Mucosa of rectum (tissue), 2 donors: ENCODE results near the gene PCOLCE2.

ENCODE experiments used
- H3K27ac ChIP-seq, 2 donors: one replicate each; pipeline ENCODE4 v1.7.0; 2013; ENCODE audit warnings: inconsistent platforms in 2 of 2, low read depth in 2 of 2, low read length in 2 of 2
- H3K27me3 ChIP-seq, 2 donors: one replicate each; pipeline ENCODE4 v1.7.0; 2013; ENCODE audit warnings: low read length in 2 of 2; ENCODE audit not compliant: control insufficient read depth in 2 of 2, insufficient read depth in 2 of 2
- H3K36me3 ChIP-seq, 2 donors: one replicate each; pipeline ENCODE4 v1.7.0; 2013; ENCODE audit warnings: low read length in 2 of 2; ENCODE audit not compliant: control insufficient read depth in 2 of 2, insufficient read depth in 2 of 2
- H3K4me1 ChIP-seq, 2 donors: one replicate each; pipeline ENCODE4 v1.7.0; 2013; ENCODE audit warnings: low read length in 2 of 2, mild to moderate bottlenecking in 1 of 2; ENCODE audit not compliant: control insufficient read depth in 2 of 2, insufficient read depth in 2 of 2
- H3K4me3 ChIP-seq, 2 donors: one replicate each; pipeline ENCODE4 v1.7.0; 2013; ENCODE audit warnings: low read length in 2 of 2
- H3K9ac ChIP-seq, 2 donors: one replicate each; pipeline ENCODE4 v1.7.0; 2013; ENCODE audit warnings: low read length in 2 of 2, low read depth in 1 of 2, mild to moderate bottlenecking in 1 of 2
- H3K9me3 ChIP-seq, 2 donors: one replicate each; pipeline ENCODE4 v1.7.0; 2013; ENCODE audit warnings: low read length in 2 of 2; ENCODE audit not compliant: control insufficient read depth in 2 of 2
- donor health status: healthy.
- donor health status: Normal muscosa, but diverticular disease.

PCOLCE2 gene

DNA sequence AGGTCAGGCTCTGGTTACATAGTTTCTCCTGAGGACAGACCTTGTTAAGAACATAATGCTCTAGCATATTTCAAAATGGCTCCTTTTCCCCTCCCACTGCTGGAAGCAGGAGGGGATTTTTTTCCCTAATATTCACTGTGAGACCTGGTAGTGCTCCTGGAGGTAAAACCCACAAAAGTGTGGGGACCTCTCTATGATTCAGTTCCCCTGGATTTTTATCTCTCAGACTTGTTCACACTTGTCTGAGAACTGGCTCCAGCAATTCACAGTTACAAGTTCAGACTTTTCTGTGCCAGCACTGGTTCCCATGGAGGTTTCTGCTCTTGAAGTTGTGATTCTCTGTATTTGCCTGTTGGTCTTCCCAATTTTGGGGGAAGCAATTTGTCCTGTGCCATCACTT is 36.3 kb upstream of the PCOLCE2 start:
- Histone ChIP-seq H3K27me3 (no peaks in the 10 kb centered on the region), H3K9me3 (no peaks in the 10 kb centered on the region), H3K9ac (no peak overlapping the region), H3K27ac (no peak overlapping the region), H3K36me3 (no peaks in the 10 kb centered on the region), H3K4me3 (no peak overlapping the region), H3K4me1 (peaks cover 0 to 3% of the 10 kb centered on the region in 2 donors)

DNA sequence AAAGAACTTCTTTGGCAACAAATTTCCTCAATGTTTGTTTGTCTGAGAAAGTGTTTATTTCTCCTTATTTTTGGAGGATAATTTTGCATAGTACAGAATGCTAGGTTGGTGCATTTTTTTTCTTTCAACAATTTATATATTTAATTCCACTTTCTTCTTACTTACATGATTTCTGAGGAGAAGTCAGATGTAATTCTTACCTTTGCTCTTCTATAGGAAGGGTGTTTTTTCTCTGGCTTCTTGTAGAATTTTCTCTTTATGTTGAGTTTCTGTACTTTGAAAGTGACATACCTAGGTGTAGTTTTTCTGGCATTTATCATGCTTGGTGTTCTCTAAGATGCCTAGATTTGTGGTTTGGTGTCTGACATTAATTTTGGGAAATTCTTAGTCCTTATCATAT is 34.8 kb upstream of the PCOLCE2 start:
- H3K36me3 ChIP-seq: no peaks in the 10 kb centered on the region
- H3K27me3 ChIP-seq: no peaks in the 10 kb centered on the region
- no peak overlapping the region for H3K4me3 ChIP-seq
- no peak overlapping the region for H3K27ac ChIP-seq
- H3K9ac ChIP-seq: no peak overlapping the region
- no peaks in the 10 kb centered on the region for H3K9me3 ChIP-seq
- no peaks in the 10 kb centered on the region for H3K4me1 ChIP-seq

DNA sequence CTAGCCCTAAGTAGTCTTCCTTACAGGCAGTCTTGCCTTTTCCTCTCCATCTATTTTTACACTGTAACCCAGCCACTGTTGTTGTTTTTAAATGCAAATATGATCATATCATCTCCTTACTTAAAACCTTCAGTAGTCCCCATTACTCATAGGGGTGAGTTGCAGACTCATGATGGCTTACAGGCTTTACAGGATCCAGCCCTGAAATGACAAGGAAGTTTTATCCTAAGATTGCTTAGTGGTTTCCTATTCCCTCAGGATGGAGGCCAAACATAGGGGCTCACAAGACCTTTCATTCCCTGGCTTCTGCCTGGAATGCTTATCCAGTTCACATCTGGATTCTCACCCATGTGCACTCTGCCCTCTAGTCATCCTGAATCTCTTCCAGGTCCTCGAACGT is 27.7 kb upstream of the PCOLCE2 start:
- H3K4me1 ChIP-seq: no peaks in the 10 kb centered on the region
- no peaks in the 10 kb centered on the region for H3K27me3 ChIP-seq
- no peak overlapping the region for H3K9ac ChIP-seq
- no peak overlapping the region for H3K4me3 ChIP-seq
- H3K27ac ChIP-seq: no peak overlapping the region
- H3K9me3 ChIP-seq: no peaks in the 10 kb centered on the region
- H3K36me3 ChIP-seq: no peaks in the 10 kb centered on the region

DNA sequence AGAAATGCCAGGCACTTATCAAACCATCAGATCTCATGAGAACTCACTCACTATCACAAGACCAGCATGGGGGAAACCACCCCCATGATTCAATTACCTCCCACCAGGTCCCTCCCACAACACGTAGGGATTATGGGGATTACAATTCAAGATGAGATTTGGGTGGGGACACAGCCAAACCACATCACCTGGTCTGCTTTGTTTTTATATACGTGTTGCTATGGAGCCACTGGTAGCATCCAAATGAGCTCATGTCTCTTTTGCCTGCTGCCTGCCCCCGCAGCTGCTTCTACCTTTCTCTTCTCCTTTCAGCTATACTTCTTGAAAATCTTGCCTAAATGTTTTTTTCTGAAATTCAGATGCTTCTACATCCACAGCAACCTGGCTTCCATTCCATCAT is 26.8 kb upstream of the PCOLCE2 start:
- no peak overlapping the region for H3K9ac ChIP-seq
- H3K27ac ChIP-seq: no peak overlapping the region
- H3K9me3 ChIP-seq: no peaks in the 10 kb centered on the region
- no peaks in the 10 kb centered on the region for H3K36me3 ChIP-seq
- no peaks in the 10 kb centered on the region for H3K4me1 ChIP-seq
- H3K4me3 ChIP-seq: no peak overlapping the region
- no peaks in the 10 kb centered on the region for H3K27me3 ChIP-seq

DNA sequence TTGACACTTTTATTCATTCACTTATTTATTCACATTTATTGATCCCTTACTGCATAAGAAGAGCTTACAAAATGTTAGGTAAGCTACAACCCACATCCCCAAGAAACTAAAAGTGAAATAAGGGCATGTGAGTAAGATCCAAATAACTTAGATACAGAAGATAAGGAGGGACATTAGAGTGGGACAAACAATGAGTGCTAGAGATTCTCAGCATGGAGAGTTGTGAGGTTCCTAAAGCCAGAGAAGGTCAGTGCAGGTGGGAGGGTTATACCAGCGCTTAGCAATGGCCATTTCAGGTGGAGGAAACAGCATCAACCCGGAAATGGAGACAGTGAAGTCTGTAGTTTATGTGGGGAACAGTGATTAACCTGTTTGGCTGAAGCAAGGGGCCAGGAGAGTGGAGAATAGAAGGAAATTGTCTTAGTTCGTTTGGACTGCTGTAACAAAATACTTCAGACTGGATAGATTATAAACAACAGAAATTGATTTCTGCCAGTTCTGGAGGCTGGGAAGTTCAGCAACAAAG is 25.5 kb upstream of the PCOLCE2 start:
- Histone ChIP-seq H3K27me3 (no peaks in the 10 kb centered on the region), H3K27ac (no peak overlapping the region), H3K36me3 (no peaks in the 10 kb centered on the region), H3K9me3 (no peaks in the 10 kb centered on the region), H3K4me1 (no peaks in the 10 kb centered on the region), H3K9ac (no peak overlapping the region), H3K4me3 (no peak overlapping the region)

DNA sequence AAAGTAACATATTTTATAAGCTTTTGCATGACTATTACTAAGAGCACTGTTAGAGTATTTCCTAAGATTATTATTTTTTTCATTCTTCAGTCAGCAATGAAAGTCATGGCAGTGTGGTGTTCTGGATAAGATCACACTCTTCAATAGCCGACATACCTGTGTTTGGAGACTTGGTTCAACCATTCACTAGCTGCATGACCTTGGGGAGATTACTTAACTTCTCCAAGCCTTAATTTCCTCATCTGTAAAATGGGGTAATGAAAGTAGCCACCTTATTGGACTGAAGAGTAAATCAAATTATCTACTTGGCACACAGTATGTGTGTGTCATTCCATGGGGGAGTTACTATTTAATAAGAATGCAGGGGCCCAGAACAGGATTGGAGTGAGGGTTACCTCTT is 24.5 kb upstream of the PCOLCE2 start:
- no peak overlapping the region for H3K27ac ChIP-seq
- no peaks in the 10 kb centered on the region for H3K36me3 ChIP-seq
- H3K4me3 ChIP-seq: no peak overlapping the region
- no peak overlapping the region for H3K9ac ChIP-seq
- H3K27me3 ChIP-seq: no peaks in the 10 kb centered on the region
- H3K9me3 ChIP-seq: no peaks in the 10 kb centered on the region
- no peaks in the 10 kb centered on the region for H3K4me1 ChIP-seq

DNA sequence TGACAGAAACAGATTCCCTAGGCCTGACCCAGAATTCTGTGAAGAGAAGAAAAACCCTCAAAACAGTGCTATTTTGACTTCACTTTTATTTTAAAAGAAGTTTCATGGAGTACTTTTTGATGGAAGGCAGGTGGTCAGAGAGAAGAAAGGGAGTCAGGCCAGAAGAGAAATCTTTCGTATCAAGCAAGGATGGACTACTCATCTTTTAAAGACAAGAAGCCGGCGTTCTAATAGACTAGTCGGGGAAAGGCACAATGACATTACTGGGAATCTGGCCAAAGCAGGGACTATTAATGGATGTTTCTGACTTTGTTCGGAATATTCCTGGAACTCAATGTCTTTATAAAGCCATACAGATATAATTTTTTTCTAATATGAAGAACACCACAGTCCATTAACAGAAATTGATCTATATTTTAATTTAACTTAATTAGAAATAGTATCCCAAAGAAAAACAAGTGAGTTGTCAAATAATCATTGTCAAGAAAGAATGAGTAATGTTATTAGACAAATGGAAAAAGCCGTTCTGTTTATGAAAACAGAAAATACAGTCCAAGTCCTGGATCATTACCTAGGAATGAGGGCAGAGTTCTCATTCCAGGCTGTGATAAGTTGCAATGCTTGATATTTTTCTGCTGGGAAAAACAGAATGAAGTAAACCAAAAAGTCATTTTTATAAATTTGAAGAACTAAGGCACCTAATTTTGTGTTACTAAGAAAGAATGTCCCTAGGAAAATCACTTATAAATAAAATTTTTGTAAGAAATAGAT is 23.7 kb upstream of the PCOLCE2 start:
- H3K4me3 ChIP-seq: no peak overlapping the region
- H3K9ac ChIP-seq: no peak overlapping the region
- H3K36me3 ChIP-seq: no peaks in the 10 kb centered on the region
- no peaks in the 10 kb centered on the region for H3K9me3 ChIP-seq
- no peaks in the 10 kb centered on the region for H3K27me3 ChIP-seq
- no peaks in the 10 kb centered on the region for H3K4me1 ChIP-seq
- H3K27ac ChIP-seq: no peak overlapping the region

DNA sequence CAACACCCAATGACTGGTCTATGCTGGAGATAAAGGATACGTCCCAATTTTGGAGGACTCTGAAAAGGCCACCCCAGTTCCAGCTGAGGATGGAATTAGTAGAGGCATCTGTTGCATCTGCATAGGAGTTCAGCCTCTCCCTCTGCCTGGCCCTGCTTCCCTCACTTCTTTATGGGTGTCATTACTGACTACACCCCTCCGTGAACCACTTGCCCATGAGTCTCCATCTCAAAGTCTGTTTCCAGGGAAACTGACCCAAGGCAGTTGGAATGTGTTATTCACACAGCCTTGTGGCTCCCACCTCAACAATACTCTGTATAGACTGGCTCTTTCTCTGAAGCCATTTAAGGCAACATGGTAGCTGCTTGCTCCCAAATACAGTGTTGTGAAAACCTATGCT is 21.4 kb upstream of the PCOLCE2 start:
- Histone ChIP-seq H3K27ac (no peak overlapping the region), H3K27me3 (no peaks in the 10 kb centered on the region), H3K4me3 (no peak overlapping the region), H3K9ac (no peak overlapping the region), H3K4me1 (no peaks in the 10 kb centered on the region), H3K9me3 (no peaks in the 10 kb centered on the region), H3K36me3 (no peaks in the 10 kb centered on the region)

DNA sequence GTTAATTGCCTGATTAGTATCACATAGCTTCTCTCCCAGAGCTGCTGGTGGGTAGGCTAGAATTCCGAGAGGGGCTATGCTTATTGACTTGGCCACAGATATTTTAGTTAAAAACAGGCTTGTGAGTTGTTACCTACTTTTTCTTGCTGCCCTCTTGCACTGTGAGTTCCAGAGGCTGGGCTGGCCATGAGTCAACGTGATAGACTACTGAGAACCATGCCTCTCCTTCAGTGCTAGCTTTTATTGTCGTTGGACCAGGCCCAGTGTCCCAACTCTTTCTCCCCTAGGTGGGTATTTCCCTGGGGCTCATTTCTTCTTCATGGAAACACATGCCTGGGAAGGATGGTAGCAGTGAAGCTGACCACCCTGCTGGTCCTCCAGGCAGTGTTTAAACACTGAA is 20.4 kb upstream of the PCOLCE2 start:
- no peaks in the 10 kb centered on the region for H3K9me3 ChIP-seq
- H3K27ac ChIP-seq: no peak overlapping the region
- no peak overlapping the region for H3K9ac ChIP-seq
- no peaks in the 10 kb centered on the region for H3K36me3 ChIP-seq
- no peak overlapping the region for H3K4me3 ChIP-seq
- H3K4me1 ChIP-seq: peaks cover 0 to 9% of the 10 kb centered on the region in 2 donors
- H3K27me3 ChIP-seq: no peaks in the 10 kb centered on the region

DNA sequence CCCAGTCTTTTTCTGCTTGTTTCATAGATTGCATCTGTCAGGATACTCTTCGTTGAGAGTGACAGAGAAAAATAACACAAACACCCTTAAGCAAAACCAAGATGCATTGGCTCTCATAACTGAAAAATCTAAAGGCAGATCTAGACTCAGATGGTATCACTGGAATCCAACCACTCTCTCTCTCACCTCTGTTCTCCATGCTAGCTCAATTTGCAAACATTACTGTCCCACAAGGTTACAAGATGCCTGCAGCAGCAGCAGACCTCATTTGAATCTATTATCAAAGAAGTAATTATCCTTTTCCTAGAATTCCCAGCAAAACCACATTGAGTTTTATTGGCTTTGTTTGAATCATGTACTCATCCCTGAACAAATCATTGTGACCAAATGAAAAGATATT is 19.1 kb upstream of the PCOLCE2 start:
- Histone ChIP-seq H3K27ac (no peak overlapping the region), H3K27me3 (no peaks in the 10 kb centered on the region), H3K4me1 (peaks cover 0 to 11% of the 10 kb centered on the region in 2 donors), H3K9ac (no peak overlapping the region), H3K9me3 (no peaks in the 10 kb centered on the region), H3K36me3 (no peaks in the 10 kb centered on the region), H3K4me3 (no peak overlapping the region)
